Measurements from ENCODE around the gene ATP5F1D.

ATP5F1D gene

DNA sequence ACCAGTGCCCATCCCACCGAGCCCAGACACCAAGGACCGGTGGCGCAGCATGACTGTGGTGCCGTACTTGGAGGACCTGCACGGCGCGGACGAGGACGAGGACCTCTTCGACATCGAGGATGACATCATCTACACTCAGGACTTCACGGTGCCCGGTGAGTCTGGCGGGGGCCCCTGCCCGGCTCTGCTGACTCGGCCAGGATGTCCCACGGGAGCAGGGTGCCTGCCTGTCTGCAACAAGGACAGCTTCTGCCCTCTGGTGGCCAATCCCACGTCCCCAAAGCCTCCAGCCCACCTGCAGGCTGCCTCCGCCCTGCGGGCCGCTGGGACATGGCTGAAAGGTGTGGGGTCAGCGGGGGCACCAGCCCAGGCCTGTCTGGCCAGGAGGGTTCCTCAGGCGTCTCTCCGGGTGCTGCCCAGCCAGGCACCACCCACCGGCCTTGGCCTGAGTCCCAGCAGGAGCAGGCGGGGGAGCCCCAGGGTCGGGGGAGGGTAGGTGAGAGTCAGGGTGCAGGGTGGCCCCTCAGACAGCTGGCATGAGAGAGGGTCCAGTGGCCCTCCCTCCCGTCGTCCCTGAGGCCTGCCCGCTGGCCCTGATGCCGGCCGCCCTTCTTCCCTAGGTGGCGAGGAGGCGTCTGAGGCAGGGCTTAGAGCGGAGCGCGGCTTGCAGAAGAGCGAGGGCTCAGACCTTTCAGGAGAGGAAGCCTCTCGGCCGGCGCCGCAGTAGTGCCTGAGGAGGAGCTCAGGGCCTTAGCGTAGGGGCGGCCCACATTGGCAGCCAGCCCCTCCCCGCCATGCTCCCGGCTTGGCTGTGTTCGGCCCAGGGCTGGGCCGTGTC, 18.3 kb upstream of the ATP5F1D start:
- Histone ChIP-seq H3K36me3 (ENCODE audit: insufficient read depth, low read depth, low read length) (peaks cover 12% of the 10 kb centered on the region), H3K27me3 (ENCODE audit: insufficient read depth, low read length) (no peaks in the 10 kb centered on the region), H3K4me1 (ENCODE audit: insufficient read depth, low read length) (no peaks in the 10 kb centered on the region), H3K9me3 (ENCODE audit: insufficient read depth, low read depth, low read length) (no peaks in the 10 kb centered on the region), H3K9ac (ENCODE audit: low read depth, low read length) (no peak overlapping the region), H3K27ac (ENCODE audit: low read length) (no peak overlapping the region), H3K4me3 (ENCODE audit: low read length) (no peak overlapping the region)

DNA sequence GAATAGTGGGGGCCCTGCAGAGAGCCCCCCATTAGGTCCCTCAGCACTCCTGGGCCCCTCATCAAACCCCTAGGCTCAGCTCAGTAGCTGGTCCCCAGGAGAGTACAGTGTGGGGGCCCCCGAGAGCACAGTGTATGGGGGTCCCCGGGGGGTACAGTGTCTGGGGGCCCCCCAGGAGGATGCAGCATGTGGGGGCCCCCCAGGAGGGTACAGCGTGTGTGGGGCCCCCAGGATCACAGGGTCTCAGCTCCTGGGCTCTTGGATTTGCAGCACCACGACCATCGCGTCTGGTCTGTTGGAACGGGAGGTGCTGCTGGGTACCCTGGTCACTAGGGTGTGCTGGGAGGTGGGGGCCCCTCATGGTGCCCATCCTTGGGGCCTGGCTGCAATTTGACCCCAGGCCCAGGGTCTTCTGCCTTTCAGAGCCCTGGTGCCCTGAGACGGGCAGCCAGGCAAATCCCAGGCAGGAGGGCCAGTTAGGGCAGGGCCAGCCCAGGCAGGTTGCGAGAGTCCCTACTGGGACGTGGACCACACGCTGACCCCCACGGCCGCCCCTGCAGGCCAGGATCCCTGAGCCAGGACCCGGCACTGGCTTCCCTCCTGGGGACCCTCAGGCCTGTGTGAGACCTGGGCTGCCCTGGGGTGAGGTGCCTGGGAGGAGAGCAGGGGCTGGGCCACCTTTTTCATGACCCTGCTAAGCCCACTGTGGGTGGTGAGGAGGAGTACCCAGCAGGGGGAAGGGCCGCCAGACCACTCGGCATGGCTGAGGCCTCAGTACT, 17.3 kb upstream of the ATP5F1D start:
- Histone ChIP-seq H3K27ac (ENCODE audit: low read length) (no peak overlapping the region), H3K9me3 (ENCODE audit: insufficient read depth, low read depth, low read length) (no peaks in the 10 kb centered on the region), H3K4me3 (ENCODE audit: low read length) (no peak overlapping the region), H3K9ac (ENCODE audit: low read depth, low read length) (no peak overlapping the region), H3K36me3 (ENCODE audit: insufficient read depth, low read depth, low read length) (peaks cover 12% of the 10 kb centered on the region), H3K27me3 (ENCODE audit: insufficient read depth, low read length) (no peaks in the 10 kb centered on the region), H3K4me1 (ENCODE audit: insufficient read depth, low read length) (no peaks in the 10 kb centered on the region)

DNA sequence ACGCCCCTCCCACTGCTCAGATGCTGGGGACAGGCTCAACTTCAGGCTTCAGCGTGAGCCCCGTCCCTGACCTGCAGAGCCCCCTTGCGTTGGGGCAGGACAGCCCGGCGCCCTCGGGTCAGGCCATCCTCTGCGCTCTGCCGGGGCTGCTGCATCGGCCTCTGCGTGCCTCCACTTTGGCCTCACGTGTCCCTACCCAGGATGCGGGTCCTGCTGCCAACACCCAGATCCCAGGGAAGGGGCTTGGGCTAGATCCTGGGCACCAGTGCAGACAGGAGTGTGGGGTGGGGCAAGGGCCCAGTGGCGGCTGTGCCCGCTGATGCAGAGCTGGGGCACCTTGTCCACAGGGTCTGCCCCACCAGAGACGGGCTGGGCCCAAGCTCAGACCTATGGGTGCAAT, 16.7 kb upstream of the ATP5F1D start:
- Histone ChIP-seq H3K9ac (ENCODE audit: low read depth, low read length) (no peak overlapping the region), H3K27ac (ENCODE audit: low read length) (no peak overlapping the region), H3K36me3 (ENCODE audit: insufficient read depth, low read depth, low read length) (peaks cover 12% of the 10 kb centered on the region), H3K27me3 (ENCODE audit: insufficient read depth, low read length) (no peaks in the 10 kb centered on the region), H3K9me3 (ENCODE audit: insufficient read depth, low read depth, low read length) (no peaks in the 10 kb centered on the region), H3K4me1 (ENCODE audit: insufficient read depth, low read length) (no peaks in the 10 kb centered on the region), H3K4me3 (ENCODE audit: low read length) (no peak overlapping the region)

DNA sequence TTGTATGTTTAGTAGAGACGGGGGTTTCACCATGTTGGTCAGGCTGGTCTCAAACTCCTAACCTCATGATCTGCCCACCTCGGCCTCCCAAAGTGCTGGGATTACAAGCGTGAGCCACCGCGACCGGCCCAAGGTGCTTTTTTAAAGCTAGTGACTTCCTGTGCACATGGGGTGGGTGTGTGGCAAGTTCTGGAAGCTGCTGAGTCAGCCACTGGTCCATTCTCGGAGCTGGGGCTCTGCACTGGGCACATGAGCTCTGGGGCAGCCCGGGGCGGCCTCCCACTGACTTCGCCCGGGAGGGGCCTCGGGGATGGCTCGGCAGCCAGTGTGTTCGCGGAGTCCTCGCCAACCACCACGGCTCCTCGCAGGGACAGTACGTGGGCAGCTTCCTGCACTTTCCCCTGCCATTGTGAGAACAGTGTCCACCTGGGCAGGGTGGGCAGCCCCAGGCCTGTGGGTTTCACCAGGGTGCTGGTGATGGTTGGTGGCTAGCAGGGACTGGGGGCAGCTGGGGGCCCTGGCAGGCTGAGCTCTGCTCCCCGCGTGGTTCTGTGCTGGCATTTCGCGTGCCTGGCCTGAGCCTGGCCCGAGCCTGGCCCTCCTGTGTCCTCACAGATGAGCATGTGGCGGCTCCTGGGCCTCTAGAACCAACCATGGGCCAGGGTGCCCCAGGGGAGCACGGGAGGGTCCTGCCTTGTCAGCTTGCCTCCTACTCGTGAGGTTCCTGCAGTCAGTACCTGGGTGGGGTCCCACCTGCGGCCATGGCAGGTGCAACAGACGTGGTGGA, 15.9 kb upstream of the ATP5F1D start:
- Histone ChIP-seq H3K9ac (ENCODE audit: low read depth, low read length) (no peak overlapping the region), H3K27ac (ENCODE audit: low read length) (no peak overlapping the region), H3K4me1 (ENCODE audit: insufficient read depth, low read length) (no peaks in the 10 kb centered on the region), H3K36me3 (ENCODE audit: insufficient read depth, low read depth, low read length) (peaks cover 12% of the 10 kb centered on the region), H3K27me3 (ENCODE audit: insufficient read depth, low read length) (no peaks in the 10 kb centered on the region), H3K4me3 (ENCODE audit: low read length) (no peak overlapping the region), H3K9me3 (ENCODE audit: insufficient read depth, low read depth, low read length) (no peaks in the 10 kb centered on the region)

DNA sequence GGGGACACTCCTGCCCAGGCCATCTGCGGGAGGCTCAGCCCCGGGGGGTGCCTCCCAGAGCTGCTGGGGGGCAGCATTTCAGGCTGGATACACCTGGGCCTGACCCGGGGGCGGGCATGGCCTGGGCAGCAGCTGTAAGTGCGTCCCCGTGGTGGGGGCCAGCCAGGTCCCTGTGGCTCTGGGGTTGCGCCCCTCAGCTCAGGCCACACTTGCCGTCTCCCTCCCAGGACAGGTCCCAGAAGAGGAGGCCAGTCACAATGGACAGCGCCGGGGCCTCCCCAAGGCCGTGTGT, 15.4 kb upstream of the ATP5F1D start:
- Histone ChIP-seq H3K4me3 (ENCODE audit: low read length) (no peak overlapping the region), H3K27ac (ENCODE audit: low read length) (no peak overlapping the region), H3K9ac (ENCODE audit: low read depth, low read length) (no peak overlapping the region), H3K27me3 (ENCODE audit: insufficient read depth, low read length) (no peaks in the 10 kb centered on the region), H3K9me3 (ENCODE audit: insufficient read depth, low read depth, low read length) (no peaks in the 10 kb centered on the region), H3K4me1 (ENCODE audit: insufficient read depth, low read length) (no peaks in the 10 kb centered on the region), H3K36me3 (ENCODE audit: insufficient read depth, low read depth, low read length) (peaks cover 12% of the 10 kb centered on the region)

DNA sequence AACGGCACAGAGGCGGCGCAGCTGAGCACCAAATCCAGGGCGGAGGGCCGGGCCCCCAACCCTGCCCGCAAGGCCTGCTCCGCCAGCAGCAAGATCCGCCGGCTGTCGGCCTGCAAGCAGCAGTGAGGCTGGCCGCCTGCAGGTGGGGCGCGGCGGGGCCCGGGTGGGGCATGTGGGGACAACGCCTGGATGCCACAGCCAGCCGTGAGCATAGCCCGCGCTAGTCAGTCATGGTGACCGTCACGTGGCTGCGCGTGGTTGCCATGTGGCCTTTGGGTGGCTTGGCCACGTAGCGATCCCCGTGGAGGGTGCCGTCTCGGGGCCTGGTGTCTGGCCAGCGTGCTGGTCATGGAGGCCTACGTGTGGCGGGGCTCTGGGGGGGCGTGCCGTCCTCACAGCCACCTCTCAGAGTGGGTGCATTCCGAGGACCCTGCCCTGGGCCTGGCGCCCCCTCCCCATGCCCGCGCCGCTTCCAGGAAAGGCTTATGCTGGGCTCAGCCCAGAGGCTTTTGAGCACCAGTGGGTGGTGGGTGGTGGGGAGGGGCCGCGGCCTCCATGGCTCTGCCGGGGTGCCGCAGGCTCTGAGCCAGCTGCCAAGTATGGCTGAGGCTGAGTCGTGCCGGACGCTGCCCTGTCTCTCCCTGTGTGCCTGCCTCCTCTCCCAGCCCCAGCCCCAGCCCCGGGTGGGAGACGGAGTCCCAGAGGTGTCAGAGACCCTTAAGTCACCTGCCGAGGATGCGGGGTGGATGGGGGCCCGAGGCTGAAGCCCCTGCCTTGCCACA, 14.8 kb upstream of the ATP5F1D start:
- Histone ChIP-seq H3K9ac (ENCODE audit: low read depth, low read length) (no peak overlapping the region), H3K27ac (ENCODE audit: low read length) (no peak overlapping the region), H3K36me3 (ENCODE audit: insufficient read depth, low read depth, low read length) (peaks cover 14% of the 10 kb centered on the region), H3K27me3 (ENCODE audit: insufficient read depth, low read length) (no peaks in the 10 kb centered on the region), H3K4me3 (ENCODE audit: low read length) (no peak overlapping the region), H3K9me3 (ENCODE audit: insufficient read depth, low read depth, low read length) (no peaks in the 10 kb centered on the region), H3K4me1 (ENCODE audit: insufficient read depth, low read length) (no peaks in the 10 kb centered on the region)

DNA sequence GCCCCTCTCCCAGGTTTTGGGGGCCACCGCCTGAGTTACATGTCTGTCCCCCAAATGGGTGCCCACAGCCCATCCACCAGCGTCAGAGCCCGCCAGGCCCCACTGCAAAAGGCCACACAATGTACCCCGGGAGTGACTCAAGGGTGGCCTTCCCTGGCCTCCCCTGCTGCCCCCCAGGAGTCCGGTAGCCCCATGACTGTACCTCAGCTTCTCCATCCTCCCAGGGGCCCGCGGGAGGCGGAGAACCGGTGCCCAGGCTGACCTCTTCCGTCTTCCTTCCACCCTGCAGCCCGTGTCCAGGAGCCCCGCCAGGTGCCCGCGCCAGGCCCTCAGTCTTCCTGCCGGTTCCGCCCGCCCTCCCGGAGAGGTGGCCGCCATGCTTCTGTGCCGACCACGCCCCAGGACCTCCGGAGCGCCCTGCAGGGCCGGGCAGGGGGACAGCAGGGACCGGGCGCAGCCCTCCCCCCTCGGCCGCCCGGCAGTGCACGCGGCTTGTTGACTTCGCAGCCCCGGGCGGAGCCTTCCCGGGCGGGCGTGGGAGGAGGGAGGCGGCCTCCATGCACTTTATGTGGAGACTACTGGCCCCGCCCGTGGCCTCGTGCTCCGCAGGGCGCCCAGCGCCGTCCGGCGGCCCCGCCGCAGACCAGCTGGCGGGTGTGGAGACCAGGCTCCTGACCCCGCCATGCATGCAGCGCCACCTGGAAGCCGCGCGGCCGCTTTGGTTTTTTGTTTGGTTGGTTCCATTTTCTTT, 14.1 kb upstream of the ATP5F1D start:
- Histone ChIP-seq H3K9me3 (ENCODE audit: insufficient read depth, low read depth, low read length) (no peaks in the 10 kb centered on the region), H3K4me3 (ENCODE audit: low read length) (no peak overlapping the region), H3K27ac (ENCODE audit: low read length) (no peak overlapping the region), H3K4me1 (ENCODE audit: insufficient read depth, low read length) (no peaks in the 10 kb centered on the region), H3K27me3 (ENCODE audit: insufficient read depth, low read length) (no peaks in the 10 kb centered on the region), H3K9ac (ENCODE audit: low read depth, low read length) (no peak overlapping the region), H3K36me3 (ENCODE audit: insufficient read depth, low read depth, low read length) (peaks cover 15% of the 10 kb centered on the region)

DNA sequence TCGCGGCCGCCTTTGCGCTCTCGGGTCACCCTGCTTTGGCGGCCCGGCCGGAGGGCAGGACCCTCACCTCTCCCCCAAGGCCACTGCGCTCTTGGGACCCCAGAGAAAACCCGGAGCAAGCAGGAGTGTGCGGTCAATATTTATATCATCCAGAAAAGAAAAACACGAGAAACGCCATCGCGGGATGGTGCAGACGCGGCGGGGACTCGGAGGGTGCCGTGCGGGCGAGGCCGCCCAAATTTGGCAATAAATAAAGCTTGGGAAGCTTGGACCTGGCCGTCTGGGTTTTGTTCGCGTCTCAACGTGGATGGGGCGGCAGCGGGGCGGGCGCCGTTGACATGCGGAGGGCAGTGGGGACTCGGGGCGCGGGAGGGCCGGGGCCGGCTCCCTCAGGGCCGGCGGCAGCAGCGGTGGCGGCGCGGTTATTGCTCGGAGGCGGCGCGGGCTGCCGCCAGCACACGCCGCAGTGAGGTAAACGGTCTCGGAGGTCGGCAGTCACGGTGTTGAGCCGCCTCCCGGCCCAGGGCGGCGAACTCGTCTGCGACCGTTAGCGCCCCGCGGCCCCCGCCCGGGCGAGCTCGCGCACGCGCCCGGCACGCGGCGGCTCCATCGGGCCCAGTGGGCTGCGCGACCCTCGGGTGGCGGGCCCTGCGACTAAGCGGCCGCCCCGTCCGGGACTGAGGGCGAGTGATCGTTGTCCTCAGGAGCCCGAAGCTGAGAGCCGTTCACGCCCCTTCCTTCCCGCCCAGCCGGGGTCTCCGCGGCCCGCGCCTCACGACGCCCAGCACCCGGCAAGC, 13.2 kb upstream of the ATP5F1D start:
- H3K27ac ChIP-seq (ENCODE audit: low read length), result no peak overlapping the region
- peaks cover 15% of the 10 kb centered on the region; the same call in 1 of the 2 replicates for H3K36me3 ChIP-seq (ENCODE audit: insufficient read depth, low read depth, low read length)
- no peak overlapping the region for H3K4me3 ChIP-seq (ENCODE audit: low read length)
- H3K9me3 ChIP-seq (ENCODE audit: insufficient read depth, low read depth, low read length), result no peaks in the 10 kb centered on the region
- H3K9ac ChIP-seq (ENCODE audit: low read depth, low read length), result no peak overlapping the region
- H3K4me1 ChIP-seq (ENCODE audit: insufficient read depth, low read length), result no peaks in the 10 kb centered on the region
- no peaks in the 10 kb centered on the region for H3K27me3 ChIP-seq (ENCODE audit: insufficient read depth, low read length)

DNA sequence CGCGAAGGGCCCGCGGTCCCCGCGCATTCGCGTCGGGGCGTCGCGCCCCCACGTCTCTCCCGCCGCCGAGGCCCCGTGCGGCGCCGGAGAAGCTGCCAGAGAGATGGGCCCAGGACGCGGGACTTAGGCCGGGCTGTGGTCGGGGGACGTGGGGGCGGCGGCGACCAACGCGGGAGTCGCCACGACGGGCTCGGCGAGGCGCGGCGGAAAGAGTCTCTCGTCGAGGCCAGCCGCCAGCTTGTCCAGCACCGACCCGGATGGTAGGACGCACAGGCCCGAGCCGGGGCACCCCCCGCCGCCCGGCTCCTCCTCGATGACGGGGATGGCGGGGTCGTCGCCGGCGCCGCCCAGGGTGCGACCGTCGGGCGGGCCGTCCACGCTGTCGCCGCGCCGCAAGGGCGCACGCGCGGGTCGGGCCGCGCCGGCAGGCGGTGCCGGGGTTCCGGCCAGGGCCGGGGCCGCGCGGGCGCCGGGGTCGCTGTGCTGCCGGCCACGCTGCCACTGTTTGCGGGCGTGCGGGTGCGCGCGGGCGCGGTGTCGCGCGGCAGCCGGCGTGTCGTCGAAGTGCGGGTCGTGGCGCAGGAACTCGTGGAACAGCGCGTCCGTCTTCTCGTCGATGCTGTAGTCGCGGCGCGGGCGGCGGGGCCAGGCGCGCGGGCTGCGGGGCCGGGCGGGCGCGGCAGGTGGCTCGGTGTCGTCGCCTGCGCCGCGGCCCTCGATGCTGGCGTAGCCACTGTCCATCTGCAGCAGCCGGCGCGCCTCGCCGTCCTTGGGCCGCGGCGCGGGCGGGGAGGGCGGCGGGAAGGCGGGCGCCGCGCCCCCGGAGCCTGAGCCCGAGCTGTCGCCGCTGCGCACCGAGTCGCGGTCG, 12.3 kb upstream of the ATP5F1D start:
- no peaks in the 10 kb centered on the region for H3K4me1 ChIP-seq (ENCODE audit: insufficient read depth, low read length)
- no peaks in the 10 kb centered on the region for H3K27me3 ChIP-seq (ENCODE audit: insufficient read depth, low read length)
- no peak overlapping the region for H3K9ac ChIP-seq (ENCODE audit: low read depth, low read length)
- H3K9me3 ChIP-seq (ENCODE audit: insufficient read depth, low read depth, low read length), result no peaks in the 10 kb centered on the region
- H3K27ac ChIP-seq (ENCODE audit: low read length), result no peak overlapping the region
- H3K4me3 ChIP-seq (ENCODE audit: low read length), result no peak overlapping the region
- H3K36me3 ChIP-seq (ENCODE audit: insufficient read depth, low read depth, low read length), result peaks cover 24% of the 10 kb centered on the region
